Osteoblast (primary cell): ENCODE data around the gene CDKN2C. TPM values are rescaled to one million over a fixed set of nuclear protein-coding genes. Genes with fewer than 3 reads are reported as not detected.
"Not testable (repeated sequence)": the region's sequence is repeated elsewhere in the genome, so short reads cannot be mapped to it uniquely, and the experiment has no call there.

Experiments
- DNase-seq: peaks from one replicate; pipeline ENCODE4 v3.0.0; 2011; ENCODE audit warnings: low spot score, mixed read lengths; ENCODE audit not compliant: insufficient read length; ENCODE audit errors: missing footprints
- H2AFZ ChIP-seq: 2 replicates; pipeline ENCODE4 v1.6.0; 2011; ENCODE audit warnings: mild to moderate bottlenecking, low read length
- H3K27ac ChIP-seq: 2 replicates; pipeline ENCODE4 v1.5.1; 2011; ENCODE audit warnings: mild to moderate bottlenecking, low read depth, low read length, moderate library complexity
- H3K27me3 ChIP-seq: 2 replicates; pipeline ENCODE4 v1.6.0; 2012; ENCODE audit warnings: mild to moderate bottlenecking, control low read depth, inconsistent platforms, low read length, moderate library complexity; ENCODE audit not compliant: insufficient read depth
- H3K36me3 ChIP-seq: 2 replicates; pipeline ENCODE4 v1.5.1; 2011; ENCODE audit warnings: mild to moderate bottlenecking, low read length, control low read depth, moderate library complexity; ENCODE audit not compliant: insufficient read depth
- H3K4me1 ChIP-seq: 2 replicates; pipeline ENCODE4 v1.5.1; 2011; ENCODE audit warnings: mild to moderate bottlenecking, low read length, control low read depth, moderate library complexity; ENCODE audit not compliant: insufficient read depth
- H3K4me2 ChIP-seq: 2 replicates; pipeline ENCODE4 v1.6.0; 2011; ENCODE audit warnings: mild to moderate bottlenecking, low read length; ENCODE audit not compliant: insufficient read depth
- H3K4me3 ChIP-seq: fragments of 200-600 bp; sonication (generic); 3 replicates; pipeline ENCODE4 v1.5.1; 2012; ENCODE audit warnings: mild to moderate bottlenecking, low read length, inconsistent platforms; ENCODE audit not compliant: insufficient read depth
- H3K79me2 ChIP-seq: 2 replicates; pipeline ENCODE4 v1.6.0; 2012; ENCODE audit warnings: mild to moderate bottlenecking, low read length, control low read depth, inconsistent platforms; ENCODE audit not compliant: insufficient read depth
- H3K9me3 ChIP-seq: 2 replicates; pipeline ENCODE4 v1.5.1; 2011; ENCODE audit warnings: low read depth, low read length, control low read depth
- H4K20me1 ChIP-seq: 2 replicates; pipeline ENCODE4 v1.6.0; 2012; ENCODE audit warnings: mild to moderate bottlenecking, low read length, control low read depth; ENCODE audit not compliant: insufficient read depth
- CTCF ChIP-seq: IDR thresholded peaks from 2 replicates; pipeline ENCODE4 v1.5.1; 2011; ENCODE audit warnings: mild to moderate bottlenecking, low read depth, low read length, moderate library complexity; ENCODE audit errors: extremely low read depth
- total RNA-seq: library from RNA; depleted of rRNA; stranded (reverse); fragments of >200 nt; gene quantifications from 2 replicates; pipeline ENCODE4 v1.2.3, GENCODE V29; 2012

The CDKN2C gene
- total RNA-seq, 1 donor, result 34.4 TPM

GRCh38 chr1:50994997-50995396, 25.0 kb downstream of the CDKN2C start:
- no peak overlapping the region for H2AFZ ChIP-seq
- no peak for TF ChIP-seq CTCF

GRCh38 chr1:50995651-50996050, 25.6 kb downstream of the CDKN2C start:
- no peak overlapping the region for H3K27ac ChIP-seq
- H2AFZ ChIP-seq, result no peak overlapping the region
- H3K36me3 ChIP-seq, result no peaks in the 10 kb centered on the region
- no peak for TF ChIP-seq CTCF
- no peak for DNase-seq
- no peaks in the 10 kb centered on the region for H4K20me1 ChIP-seq
- H3K4me3 ChIP-seq, result no peak overlapping the region
- no peaks in the 10 kb centered on the region for H3K27me3 ChIP-seq
- no peaks in the 10 kb centered on the region for H3K9me3 ChIP-seq
- no peak overlapping the region for H3K4me2 ChIP-seq
- H3K79me2 ChIP-seq, result no peaks in the 10 kb centered on the region
- H3K4me1 ChIP-seq, result no peaks in the 10 kb centered on the region

More at GRCh38 chr1:50994997-50995396, 25.0 kb downstream of the CDKN2C start:
- peaks cover 3% of the 10 kb centered on the region for H3K4me1 ChIP-seq
- no peak overlapping the region for H3K27ac ChIP-seq
- no peak for DNase-seq
- no peak overlapping the region for H3K4me3 ChIP-seq
- H4K20me1 ChIP-seq, result no peaks in the 10 kb centered on the region
- no peaks in the 10 kb centered on the region for H3K79me2 ChIP-seq
- H3K4me2 ChIP-seq, result no peak overlapping the region
- no peaks in the 10 kb centered on the region for H3K9me3 ChIP-seq
- no peaks in the 10 kb centered on the region for H3K27me3 ChIP-seq
- H3K36me3 ChIP-seq, result no peaks in the 10 kb centered on the region

- H3K9me3 ChIP-seq, result no peaks in the 10 kb centered on the region
- H4K20me1 ChIP-seq, result no peaks in the 10 kb centered on the region
- no peak overlapping the region for H3K4me2 ChIP-seq
- H3K79me2 ChIP-seq, result no peaks in the 10 kb centered on the region
- no peak for TF ChIP-seq CTCF
- no peak overlapping the region for H2AFZ ChIP-seq
- no peak overlapping the region for H3K27ac ChIP-seq
- no peaks in the 10 kb centered on the region for H3K27me3 ChIP-seq
- DNase-seq, result peak; percentile 10
- no peaks in the 10 kb centered on the region for H3K4me1 ChIP-seq
- no peak overlapping the region for H3K4me3 ChIP-seq
- no peaks in the 10 kb centered on the region for H3K36me3 ChIP-seq
These were observed 26.0 kb downstream of the CDKN2C start for GRCh38 chr1:50996083-50996482.

- not testable (repeated sequence) for H2AFZ ChIP-seq, H3K27me3 ChIP-seq, H3K4me2 ChIP-seq, H3K79me2 ChIP-seq, H3K36me3 ChIP-seq, H3K4me1 ChIP-seq, H3K9me3 ChIP-seq, H4K20me1 ChIP-seq, DNase-seq, H3K27ac ChIP-seq, H3K4me3 ChIP-seq
These were observed 29.3 kb downstream of the CDKN2C start for GRCh38 chr1:50999375-50999774.
